ENCODE measurements around the gene PDX1. TPM values are rescaled to one million over a fixed set of nuclear protein-coding genes. Genes with fewer than 3 reads are reported as not detected.

The PDX1 gene
- not detected in 2 replicates for total RNA-seq

- peaks cover 41% of the 10 kb centered on the region for H3K4me1 Mint-ChIP-seq
- TF ChIP-seq CTCF (IDR thresholded peaks at IDR 0.05), result no peak
- intact Hi-C loops (cut with micrococcal nuclease), result loop anchor here (2.0 kb wide), 1 partner anchor 93 kb away; no protein-coding TSS in a partner anchor
- H3K27me3 Mint-ChIP-seq, result peaks cover 64% of the 10 kb centered on the region
- peak; percentile 71 for ATAC-seq (ENCODE audit: low read depth)
- no peak for DNase-seq
- no peaks in the 10 kb centered on the region for H3K36me3 Mint-ChIP-seq (ENCODE audit: low read depth)
- ChIA-PET CTCF (interaction anchor here (0.8 to 1.2 kb wide), 2 partner anchors 33 to 34 kb away, joined by 3 read pairs; no protein-coding TSS in a partner anchor), POLR2A (no interaction called here)
- H3K27ac Mint-ChIP-seq, result peak within 1 kb of the TSS; percentile 46
- H3K9me3 Mint-ChIP-seq, result no peaks in the 10 kb centered on the region
- peak within 1 kb of the TSS; percentile 71 for H3K4me3 Mint-ChIP-seq
Observed at GRCh38 chr13:27919934-27920676, at the start of gene PDX1. TSS of gene PDX1 (plus strand) at chr13:27920000. CDS start at chr13:27920139, 139 bp downstream.

GRCh38 chr13:27878274-27878673 is 41.5 kb upstream of the PDX1 start:
- CTCF ChIA-PET, result no interaction called here
- Mint-ChIP-seq H3K36me3 (ENCODE audit: low read depth) (no peaks in the 10 kb centered on the region), H3K4me1 (no peaks in the 10 kb centered on the region), H3K27me3 (peaks cover 39% of the 10 kb centered on the region), H3K9me3 (peaks cover 7% of the 10 kb centered on the region), H3K27ac (no peak overlapping the region), H3K4me3 (no peak overlapping the region)
- DNase-seq (no peak), ATAC-seq (ENCODE audit: low read depth) (no peak)
- intact Hi-C loops (cut with micrococcal nuclease), result no loop called here
- POLR2A ChIA-PET, result no interaction called here
- TF ChIP-seq CTCF (IDR thresholded peaks at IDR 0.05), result no peak

- ATAC-seq (ENCODE audit: low read depth) (no peak), DNase-seq (no peak)
- no peaks in the 10 kb centered on the region for H3K4me1 Mint-ChIP-seq
- peaks cover 28% of the 10 kb centered on the region for H3K27me3 Mint-ChIP-seq
- TF ChIP-seq CTCF (IDR thresholded peaks at IDR 0.05), result no peak
- H3K36me3 Mint-ChIP-seq (ENCODE audit: low read depth), result no peaks in the 10 kb centered on the region
- ChIA-PET CTCF (no interaction called here), POLR2A (no interaction called here)
- H3K4me3 Mint-ChIP-seq, result no peak overlapping the region
- H3K9me3 Mint-ChIP-seq, result peaks cover 13% of the 10 kb centered on the region
- H3K27ac Mint-ChIP-seq, result no peak overlapping the region
- intact Hi-C loops (cut with micrococcal nuclease), result no loop called here
Observed at GRCh38 chr13:27889471-27889870, 30.3 kb upstream of the PDX1 start.

- ChIA-PET CTCF (no interaction called here), POLR2A (no interaction called here)
- Mint-ChIP-seq H3K4me1 (no peaks in the 10 kb centered on the region), H3K36me3 (ENCODE audit: low read depth) (no peaks in the 10 kb centered on the region), H3K27ac (no peak overlapping the region), H3K9me3 (peaks cover 12% of the 10 kb centered on the region), H3K4me3 (no peak overlapping the region), H3K27me3 (peaks cover 63% of the 10 kb centered on the region)
- ATAC-seq (ENCODE audit: low read depth) (no peak), DNase-seq (no peak)
- TF ChIP-seq CTCF (IDR thresholded peaks at IDR 0.05), result no peak
- intact Hi-C loops (cut with micrococcal nuclease), result no loop called here
Observed at GRCh38 chr13:27896726-27897125, 23.1 kb upstream of the PDX1 start.

- Mint-ChIP-seq H3K36me3 (ENCODE audit: low read depth) (no peaks in the 10 kb centered on the region), H3K27ac (no peak overlapping the region), H3K27me3 (peaks cover 66% of the 10 kb centered on the region), H3K9me3 (no peaks in the 10 kb centered on the region), H3K4me1 (no peaks in the 10 kb centered on the region), H3K4me3 (no peak overlapping the region)
- ChIA-PET CTCF (no interaction called here), POLR2A (no interaction called here)
- ATAC-seq (ENCODE audit: low read depth) (no peak), DNase-seq (no peak)
- TF ChIP-seq CTCF (IDR thresholded peaks at IDR 0.05), result no peak
- intact Hi-C loops (cut with micrococcal nuclease), result no loop called here
Observed at GRCh38 chr13:27904719-27905118, 15.1 kb upstream of the PDX1 start.

All from activated B cell treated with CpG ODN at 0.5 μM for 24 hours (primary cell).